IPS DF 19.7 (cell line): ENCODE data around the gene ERAL1.
"Not testable (repeated sequence)": the region's sequence is repeated elsewhere in the genome, so short reads cannot be mapped to it uniquely, and the experiment has no call there.

Experiments used
- DNase-seq: peaks from one replicate; pipeline ENCODE4 v3.0.0-alpha.2; 2013; ENCODE audit warnings: low read depth, low spot score

Gene ERAL1

GRCh38 chr17:28849281-28849680 is 5.5 kb upstream of the ERAL1 start:
- DNase-seq: no peak

- no peak for DNase-seq
Measured at GRCh38 chr17:28853295-28853694, 1.5 kb upstream of the ERAL1 start.

- no peak for DNase-seq
Measured at GRCh38 chr17:28855336-28855679, 492 bp downstream of the ERAL1 start.

GRCh38 chr17:28856028-28856574 is 1.3 kb downstream of the ERAL1 start:
- DNase-seq: no peak

- no peak for DNase-seq
Measured at GRCh38 chr17:28857905-28858800, 3.3 kb downstream of the ERAL1 start.

GRCh38 chr17:28858801-28859355 is 4.1 kb downstream of the ERAL1 start:
- no peak for DNase-seq

- DNase-seq: no peak
Measured at GRCh38 chr17:28860363-28860808, 5.6 kb downstream of the ERAL1 start.

- DNase-seq: no peak
Measured at GRCh38 chr17:28861393-28862203, 6.8 kb downstream of the ERAL1 start.

- no peak for DNase-seq
Measured at GRCh38 chr17:28862561-28862960, 7.7 kb downstream of the ERAL1 start.

- DNase-seq: no peak
Measured at GRCh38 chr17:28863953-28864352, 9.1 kb downstream of the ERAL1 start.

GRCh38 chr17:28864991-28865849 is 10.4 kb downstream of the ERAL1 start:
- no peak for DNase-seq

- no peak for DNase-seq
Measured at GRCh38 chr17:28865946-28866752, 11.3 kb downstream of the ERAL1 start.

GRCh38 chr17:28867276-28867675 is 12.5 kb downstream of the ERAL1 start:
- no peak for DNase-seq

- DNase-seq: no peak
Measured at GRCh38 chr17:28871056-28871579, 16.3 kb downstream of the ERAL1 start.

- DNase-seq: no peak
Measured at GRCh38 chr17:28873839-28874238, 19.0 kb downstream of the ERAL1 start.

- no peak for DNase-seq
Measured at GRCh38 chr17:28874750-28875149, 19.9 kb downstream of the ERAL1 start.

GRCh38 chr17:28875848-28876550 is 21.2 kb downstream of the ERAL1 start:
- DNase-seq: no peak

- DNase-seq: not testable (repeated sequence)
Measured at GRCh38 chr17:28877150-28877711, 22.4 kb downstream of the ERAL1 start.
